HG02642 (cell line): Measurements from ENCODE around the gene UGGT1.
"Not testable (repeated sequence)": the region's sequence is repeated elsewhere in the genome, so short reads cannot be mapped to it uniquely, and the experiment has no call there.

Experiments used
- ATAC-seq: cut with Tn5 transposase; IDR thresholded peaks from one replicate; pipeline ENCODE4 v1.9.1; 2021; ENCODE audit warnings: mild to moderate bottlenecking; ENCODE audit not compliant: unreplicated experiment, poor library complexity

UGGT1 gene

DNA sequence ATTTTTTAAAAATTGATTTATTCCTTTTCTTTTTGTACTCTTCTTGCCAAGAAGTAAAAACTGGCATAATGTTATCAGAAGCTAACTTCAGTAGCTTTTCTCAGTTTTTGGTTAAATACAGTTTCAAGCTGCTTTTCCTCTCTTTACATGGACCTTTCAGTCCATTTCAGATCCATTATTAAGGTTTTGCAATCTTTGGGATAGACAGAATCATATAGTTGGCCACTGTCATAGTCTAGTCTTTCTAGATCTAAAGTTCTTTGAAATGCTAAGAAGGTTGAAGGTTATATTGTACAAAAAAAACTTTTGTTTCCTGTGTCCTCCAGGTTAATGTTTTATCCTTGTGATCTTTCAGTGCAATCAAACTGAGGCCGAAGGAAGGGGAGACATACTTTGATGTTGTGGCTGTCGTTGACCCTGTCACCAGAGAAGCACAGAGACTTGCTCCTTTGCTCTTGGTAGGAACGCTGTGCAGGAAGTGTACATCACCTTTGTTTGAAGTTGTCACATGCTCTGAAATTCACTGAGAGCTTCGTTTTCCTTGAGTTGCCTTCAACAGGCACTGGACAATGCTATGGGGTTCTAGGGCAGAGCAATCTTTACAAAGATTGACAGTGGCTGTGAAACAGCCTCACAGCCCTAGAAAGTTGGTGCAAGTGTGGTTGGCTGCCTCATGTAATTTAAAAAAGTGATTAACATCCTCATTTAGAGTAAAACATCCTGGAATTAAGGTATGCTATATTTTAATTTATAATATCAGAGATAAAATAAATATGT, 79.1 kb downstream of the UGGT1 start:
- ATAC-seq = no peak

DNA sequence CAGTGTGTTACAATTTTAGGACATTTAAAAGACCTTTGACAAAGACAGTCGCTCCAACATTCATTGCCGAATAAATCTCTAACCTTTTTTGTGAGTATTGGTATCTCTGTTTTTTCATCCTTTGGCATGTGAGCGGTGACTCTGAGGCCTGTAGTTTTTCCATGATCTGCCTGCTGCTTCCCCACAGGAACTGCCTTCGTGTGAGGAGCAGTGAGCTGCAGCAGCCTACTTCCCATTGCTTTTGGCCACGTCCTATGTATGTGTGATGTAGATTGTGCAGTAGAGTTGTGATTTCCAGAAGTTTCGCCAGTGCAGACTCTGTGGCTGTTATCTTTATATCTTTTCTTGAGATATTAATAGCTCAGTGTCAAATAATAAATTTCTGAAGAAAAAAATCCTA, 79.8 kb downstream of the UGGT1 start:
- ATAC-seq = no peak

DNA sequence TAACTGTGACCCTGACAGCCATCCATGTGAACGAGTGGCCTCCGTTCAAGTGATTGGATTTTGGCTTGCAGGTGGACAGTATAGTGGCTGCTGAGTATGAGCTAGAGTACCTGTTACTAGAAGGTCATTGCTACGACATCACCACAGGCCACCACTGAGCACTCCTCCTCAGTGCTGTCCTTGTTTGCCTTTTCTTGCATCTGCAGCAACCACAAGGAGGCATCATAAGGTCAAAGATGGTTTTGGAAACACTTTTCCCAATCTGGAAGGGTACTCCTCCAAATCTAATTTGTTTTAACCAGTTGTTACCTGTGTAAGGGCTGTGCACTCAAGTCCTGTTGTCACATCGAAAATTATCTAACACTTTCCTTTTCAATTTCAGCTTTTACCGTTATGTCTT, 81.2 kb downstream of the UGGT1 start:
- no peak for ATAC-seq

DNA sequence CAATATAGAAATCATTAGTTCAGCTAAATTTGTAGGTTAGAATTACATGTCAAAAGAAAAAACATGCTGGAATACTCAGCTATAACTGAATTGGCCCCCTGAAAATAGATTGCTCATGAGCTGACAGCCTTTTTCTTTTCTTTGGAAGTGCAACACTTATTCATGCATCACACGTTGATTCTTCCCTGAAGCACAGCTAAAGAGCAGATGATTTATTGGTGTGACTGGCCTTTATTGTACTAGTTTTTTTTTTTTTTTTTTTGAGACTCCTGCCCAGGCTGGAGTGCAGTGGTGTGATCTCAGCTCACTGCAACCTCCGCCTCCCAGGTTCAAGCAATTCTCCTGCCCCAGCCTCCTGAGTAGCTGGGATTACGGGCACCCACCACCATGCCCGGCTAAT, 83.1 kb downstream of the UGGT1 start:
- ATAC-seq = not testable (repeated sequence)

DNA sequence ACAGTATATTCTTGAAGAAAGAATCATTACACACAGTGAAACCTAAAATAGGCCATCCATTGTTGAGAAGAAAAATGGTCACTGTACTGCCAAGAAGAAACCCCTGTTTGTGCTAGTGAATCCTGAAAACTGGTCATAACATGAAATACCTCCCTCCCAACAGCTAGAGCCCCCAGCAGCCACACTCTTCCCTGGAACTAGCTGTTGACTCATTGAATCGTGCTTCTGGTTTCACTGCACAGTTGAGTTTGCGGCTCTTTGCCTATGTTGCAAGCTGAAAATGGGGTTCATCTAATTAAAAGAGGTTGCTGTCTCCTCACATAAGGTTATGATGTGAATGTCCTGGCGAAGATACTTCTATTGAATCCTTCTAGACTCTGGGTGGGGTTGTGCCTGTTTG, 86.3 kb downstream of the UGGT1 start:
- ATAC-seq = no peak

DNA sequence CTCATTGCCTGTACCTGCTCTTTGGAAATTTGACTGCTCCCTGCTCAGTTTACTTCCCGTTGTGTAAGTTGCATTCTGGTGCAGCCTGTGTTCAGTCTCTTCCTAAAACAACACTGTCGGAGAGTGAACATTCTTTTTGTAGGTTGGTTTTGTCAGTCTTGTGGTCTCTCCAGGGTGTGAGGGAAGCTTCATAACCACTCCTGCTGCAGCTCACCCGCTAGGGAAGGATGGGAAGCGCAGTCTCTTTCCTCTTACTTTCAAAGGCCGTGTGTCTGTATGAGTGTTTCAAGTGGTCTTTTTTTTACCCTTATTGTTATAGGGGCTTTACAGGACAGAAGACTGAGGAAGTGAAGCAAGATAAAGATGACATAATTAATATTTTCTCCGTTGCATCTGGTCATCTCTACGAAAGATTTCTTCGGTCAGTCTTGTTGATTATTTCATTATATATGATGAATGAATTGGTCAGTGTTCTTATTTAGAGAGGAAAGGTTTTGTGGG, 87.2 kb downstream of the UGGT1 start:
- no peak for ATAC-seq

DNA sequence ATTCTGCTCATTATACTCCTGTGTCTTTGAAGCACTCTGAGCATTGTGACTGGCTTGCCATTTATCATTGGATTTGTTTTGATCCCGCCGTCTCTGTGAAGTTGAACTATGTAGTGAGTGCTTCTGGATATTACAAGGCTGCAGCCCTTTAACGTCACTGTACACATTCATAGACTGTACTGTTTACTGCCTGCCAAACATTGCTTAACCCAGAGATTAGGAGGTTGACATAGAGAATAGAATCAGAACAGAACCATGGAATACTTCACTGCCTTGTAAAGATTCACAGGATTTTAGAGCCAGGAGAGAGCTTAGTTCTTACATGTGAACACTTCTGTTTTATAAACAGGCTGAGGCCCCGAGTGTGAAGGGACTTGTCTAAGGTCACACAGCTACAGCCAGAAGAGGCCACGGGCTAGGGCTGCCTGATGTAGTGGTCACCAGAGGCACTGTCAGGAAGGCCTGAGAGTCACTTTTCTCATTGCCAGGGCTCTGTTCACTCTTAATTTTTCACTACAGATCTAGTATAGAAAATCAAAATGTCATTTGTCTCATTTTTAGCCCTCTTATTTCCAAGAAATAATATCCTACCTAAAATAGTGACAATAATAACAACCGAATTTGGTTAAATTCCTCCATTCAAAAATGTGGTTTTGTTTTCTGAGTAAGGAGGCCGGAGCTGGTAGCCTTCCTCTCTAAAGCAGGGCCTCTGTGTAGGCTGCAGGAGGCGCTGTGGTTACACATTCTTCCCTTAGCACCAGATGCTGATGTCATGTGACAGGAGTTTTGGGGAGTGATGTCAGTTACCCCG, 87.9 kb downstream of the UGGT1 start:
- peak; percentile 50 for ATAC-seq

DNA sequence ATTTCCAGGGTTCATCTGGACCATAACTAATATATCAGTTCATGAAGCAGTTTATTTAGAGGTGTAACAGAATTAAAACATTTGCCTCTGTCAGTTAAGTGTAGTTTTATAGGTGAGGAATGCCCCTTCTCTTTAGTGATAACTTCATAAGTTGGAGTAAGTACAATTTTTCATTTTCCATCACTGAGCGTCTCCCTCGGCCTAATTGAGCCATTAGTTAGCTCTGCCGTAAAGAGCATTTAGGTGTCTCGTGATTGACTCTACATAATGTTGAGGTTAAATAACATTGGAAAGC, 88.4 kb downstream of the UGGT1 start:
- ATAC-seq = no peak

DNA sequence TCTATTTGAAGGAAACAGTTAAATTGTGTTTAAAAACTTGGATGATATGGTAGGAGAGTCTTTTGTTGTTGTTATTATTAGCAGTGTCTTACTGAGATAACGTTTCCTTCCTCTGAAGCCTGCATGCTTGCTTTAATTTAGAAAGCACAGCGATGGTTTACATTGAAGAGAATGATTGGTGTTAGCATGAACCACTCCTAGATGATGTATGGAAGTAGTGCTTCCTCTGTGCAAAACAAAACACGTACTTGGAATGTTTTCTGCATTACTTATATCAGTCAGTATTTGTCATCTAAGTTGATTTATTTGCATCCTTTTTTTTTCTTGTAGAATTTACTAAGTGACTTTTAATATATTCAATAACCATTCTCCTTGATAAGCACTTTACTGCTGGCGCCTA, 89.0 kb downstream of the UGGT1 start:
- no peak for ATAC-seq

DNA sequence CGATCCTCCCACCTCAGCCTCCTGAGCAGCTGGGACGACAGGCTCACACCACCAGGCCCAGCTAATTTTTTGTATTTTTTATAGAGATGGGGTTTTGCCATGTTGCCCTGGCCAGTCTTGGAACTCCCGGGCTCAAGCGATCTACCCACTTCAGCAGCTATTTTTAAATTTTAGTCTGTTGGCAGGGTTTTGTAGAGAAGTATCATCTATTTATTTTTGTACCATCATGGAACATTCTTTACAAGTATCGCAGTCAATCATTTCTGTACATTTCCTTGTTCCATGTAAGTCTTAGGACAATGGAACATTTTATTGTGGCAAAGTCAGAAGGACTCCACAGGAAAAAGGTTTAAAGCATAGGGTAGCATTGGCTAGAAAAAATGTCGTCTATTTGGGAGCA, 94.6 kb downstream of the UGGT1 start:
- no peak for ATAC-seq

DNA sequence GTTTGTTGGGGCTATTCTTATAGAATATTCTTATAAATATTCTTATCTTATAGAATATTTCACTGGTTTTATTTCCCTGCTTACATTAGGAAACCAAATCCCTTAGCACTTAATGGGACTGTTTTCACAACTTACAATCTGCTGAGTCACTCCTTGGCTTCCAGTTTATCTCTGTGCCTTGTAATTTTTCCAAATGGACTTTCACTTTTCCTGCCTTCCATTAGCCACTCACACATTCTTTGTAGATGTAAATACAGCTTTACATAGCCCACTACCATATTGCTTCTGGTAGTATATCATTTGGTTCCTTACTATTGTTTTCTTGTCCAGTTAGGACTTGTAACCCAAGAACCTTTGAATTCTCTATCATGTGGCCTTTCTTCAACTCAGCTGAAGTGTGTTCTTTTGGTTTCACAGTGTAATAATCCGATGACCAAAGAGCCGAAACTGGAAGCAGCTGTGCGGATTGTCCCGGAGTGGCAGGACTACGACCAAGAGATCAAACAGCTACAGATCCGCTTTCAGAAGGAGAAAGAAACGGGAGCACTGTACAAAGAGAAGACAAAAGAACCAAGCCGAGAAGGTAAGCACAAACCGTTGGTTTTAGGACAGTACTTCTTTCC, 96.1 kb downstream of the UGGT1 start:
- ATAC-seq = no peak

DNA sequence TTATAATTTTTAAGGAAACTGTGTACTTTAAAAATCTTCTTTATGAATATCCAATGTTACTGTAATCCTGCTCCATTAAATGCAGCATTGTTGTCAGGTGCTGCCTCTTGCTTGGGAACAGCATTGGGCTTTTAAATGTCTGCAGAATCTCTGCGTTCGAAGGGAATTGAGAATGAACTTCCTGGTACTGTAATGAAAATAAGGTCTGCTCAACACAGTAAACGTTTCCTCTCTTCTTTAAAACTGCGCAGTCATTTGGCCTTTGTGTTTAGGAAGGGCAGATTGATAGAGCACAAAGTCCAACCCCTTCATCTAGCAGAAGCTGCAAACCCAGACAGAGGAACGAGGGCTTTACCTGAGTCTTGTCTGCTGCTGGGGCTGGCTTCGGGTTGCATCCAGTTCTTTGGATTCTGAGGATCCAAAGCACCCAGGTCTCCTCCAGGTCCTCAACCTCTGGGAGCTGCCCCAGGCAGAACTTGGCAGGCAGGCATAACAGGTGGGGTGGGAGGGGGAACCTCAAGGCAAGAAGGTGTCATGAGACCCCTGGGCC, 104.5 kb downstream of the UGGT1 start:
- ATAC-seq = no peak

DNA sequence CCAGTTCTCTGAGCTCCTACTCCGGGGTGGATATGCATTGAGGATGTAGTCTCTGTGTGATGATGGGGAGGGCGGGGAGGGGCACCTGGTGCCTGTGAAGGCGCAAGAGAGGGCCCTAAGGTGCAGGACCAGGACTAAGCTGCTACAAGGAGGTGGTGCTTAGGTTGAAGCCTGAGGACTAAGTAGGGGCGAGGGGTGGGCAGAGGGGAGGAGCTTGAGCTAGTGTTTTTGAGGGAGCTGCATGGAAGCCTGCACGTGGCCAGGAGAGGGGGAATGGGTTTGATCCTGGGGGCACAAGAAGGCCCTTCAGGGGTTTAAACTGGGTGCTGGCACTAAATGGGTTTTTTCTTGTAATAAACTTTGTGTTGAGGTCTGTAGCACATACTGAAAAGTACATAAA, 105.0 kb downstream of the UGGT1 start:
- ATAC-seq = no peak

DNA sequence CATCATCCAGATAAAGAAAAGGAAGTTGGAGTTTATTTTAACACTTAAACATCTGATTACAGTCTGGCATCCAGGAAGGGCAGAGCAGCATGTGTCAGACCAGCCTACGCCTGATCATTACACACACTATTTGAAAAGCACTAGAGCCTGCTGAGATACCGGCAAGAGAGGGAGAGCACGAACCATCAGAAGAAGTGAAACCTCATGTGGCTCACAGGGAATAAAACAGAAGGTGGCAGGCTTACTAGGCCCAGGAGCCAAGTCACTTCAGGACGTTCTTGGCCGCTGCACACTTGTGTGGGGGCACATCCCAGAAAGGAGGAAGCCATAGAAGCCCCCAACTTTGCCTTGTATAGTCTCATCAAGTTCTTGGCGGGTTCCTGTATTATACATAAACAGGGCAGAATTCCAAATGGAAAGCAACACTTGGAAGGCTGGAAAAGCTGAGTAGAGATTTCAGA, 105.5 kb downstream of the UGGT1 start:
- ATAC-seq = no peak

DNA sequence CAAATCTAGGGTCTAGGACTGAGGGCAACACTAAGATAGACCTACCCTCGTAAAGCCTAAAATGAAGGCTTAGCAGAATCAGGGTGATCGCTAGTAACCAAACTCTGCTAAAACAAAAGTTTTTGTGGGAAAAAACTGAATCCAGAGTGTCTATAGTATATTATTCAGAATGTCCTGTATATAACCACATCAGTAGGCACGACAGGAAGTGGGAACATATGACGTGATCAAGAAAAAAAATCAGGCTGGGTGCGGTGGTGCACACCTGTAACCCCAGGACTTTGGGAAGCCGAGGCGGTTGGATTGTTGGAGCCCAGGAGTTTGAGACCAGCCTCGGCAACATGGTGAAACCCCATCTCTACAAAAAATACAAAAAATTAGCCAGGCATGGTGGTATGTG, 106.1 kb downstream of the UGGT1 start:
- no peak for ATAC-seq

DNA sequence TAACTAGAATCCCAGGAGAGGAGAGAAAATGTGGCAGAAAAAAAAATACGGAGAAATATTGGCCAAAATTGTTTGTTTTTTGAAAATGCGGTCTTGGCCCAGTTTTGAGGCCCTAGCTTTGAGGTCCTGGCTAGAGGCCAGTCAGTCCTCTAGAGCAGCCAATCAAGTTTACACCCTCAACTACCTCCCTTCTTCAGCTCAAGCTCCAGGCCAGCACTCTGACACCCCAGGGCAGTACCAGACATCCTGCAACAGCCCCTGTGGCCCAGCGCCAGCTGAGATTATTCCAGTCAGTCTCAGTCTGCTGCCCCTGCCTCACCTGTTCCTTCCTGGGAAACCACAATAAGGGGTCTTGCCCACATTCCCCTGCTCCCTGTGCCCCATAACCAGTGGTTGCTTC, 107.7 kb downstream of the UGGT1 start:
- ATAC-seq = no peak

DNA sequence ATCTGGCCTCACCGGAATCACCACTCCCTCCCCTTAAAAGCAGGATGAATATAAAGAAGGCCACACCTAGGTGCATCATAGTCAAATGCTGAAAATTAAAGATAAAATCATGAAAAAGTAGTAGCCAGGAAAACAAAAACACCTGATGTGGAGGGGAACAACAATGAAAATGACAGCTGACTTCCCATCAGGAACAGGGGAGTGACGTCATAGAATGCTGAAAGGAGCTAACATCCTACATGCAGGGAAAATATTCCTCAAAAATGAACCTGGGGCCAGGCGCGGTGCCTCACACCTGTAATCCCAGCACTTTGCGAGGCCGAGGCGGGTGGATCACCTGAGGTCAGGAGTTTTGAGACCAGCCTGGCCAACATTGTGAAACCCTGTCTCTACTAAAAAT, 108.1 kb downstream of the UGGT1 start:
- ATAC-seq = no peak

DNA sequence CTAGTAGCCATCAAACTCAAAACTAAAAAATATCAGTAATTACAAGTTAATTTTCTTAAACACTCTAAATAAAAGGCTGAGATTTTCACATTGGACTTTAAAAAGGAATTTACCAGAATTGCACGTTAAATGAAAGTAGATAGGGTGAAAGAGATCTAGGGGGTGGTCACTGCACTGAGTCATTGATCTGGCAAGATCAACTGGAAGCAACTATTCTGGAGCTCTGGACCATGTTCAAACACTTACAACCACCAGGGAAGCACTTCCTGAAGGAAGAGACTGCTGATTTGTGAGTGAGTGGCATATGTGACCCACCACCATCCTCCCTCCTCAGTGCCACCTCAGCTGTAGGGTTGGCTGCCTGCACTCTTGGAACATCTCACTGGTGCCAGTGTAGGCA, 111.8 kb downstream of the UGGT1 start:
- ATAC-seq = no peak

DNA sequence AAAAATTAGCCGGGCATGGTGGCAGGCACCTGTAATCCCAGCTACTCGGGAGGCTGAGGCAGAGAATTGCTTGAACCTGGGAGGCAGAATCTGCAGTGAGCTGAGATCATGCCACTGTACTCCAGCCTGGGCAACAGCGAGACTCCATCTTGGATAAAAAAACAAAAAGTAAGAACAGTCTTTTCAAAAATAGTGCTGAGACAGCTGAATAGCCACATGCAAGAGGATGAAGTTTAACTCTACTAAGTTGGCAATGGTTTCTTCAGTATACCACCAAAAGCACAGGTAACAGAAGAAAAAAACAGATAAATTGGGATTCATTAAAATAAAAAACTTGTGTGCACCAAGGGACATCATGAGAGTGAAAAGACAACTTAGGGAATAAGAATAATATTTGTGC, 115.2 kb downstream of the UGGT1 start:
- no peak for ATAC-seq

DNA sequence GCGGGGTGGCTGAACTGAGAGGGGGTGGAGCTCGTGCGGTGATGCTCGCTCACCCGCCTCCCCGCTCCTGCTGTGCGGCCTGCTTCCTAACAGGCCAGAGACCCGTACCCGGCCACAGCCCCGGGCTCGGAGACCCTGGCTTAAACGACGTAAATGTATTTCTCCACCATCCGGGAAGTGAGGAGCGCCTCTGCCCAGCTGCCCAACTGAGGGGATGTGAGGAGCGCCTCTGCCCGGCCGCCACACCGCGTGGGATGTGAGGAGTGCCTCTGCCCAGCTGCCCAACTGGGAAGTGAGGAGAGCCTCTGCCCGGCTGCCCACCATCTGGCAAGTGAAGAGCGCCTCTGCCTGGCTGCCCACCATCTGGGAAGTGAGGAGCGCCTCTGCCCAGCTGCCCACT, 117.0 kb downstream of the UGGT1 start:
- no peak for ATAC-seq
